ENCODE results near the gene TICAM1. TPM values are rescaled to one million over a fixed set of nuclear protein-coding genes. Genes with fewer than 3 reads are reported as not detected.
"Not testable (repeated sequence)": the region's sequence is repeated elsewhere in the genome, so short reads cannot be mapped to it uniquely, and the experiment has no call there.

The TICAM1 gene
- total and polyA plus RNA-seq, 7 donors = 3.9 to 49.0 (median 5.3) TPM

DNA sequence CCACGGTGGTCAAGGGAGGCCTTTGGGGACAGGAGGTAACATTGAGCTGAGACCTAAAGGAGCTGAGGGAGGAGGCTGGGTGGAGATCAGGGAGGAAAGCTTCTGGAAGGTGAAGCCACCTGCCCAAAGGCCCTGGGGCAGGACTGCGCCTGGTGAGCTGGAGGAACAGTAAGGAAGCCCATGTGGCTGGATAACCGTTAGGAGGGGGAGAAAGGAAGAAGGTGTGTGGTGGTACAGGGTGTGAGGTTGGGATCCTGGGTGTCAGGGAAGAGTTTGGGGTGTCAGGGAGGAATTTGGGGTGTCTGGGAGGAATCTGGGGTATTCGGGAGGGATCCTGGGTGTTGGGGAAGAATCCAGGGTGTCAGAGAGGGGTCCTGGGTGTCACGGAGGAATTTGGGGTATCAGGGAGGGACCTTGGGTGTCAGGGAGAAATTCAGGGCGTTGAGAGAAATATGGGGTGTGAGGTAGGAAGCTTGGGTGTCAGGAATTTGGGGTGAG, 695 bp downstream of the TICAM1 start:
- 32 to 60% methylated on average over 6 of the region's 6 CpGs for WGBS, 2 donors
- Histone ChIP-seq H3K4me3 (peak overlapping the region; percentile 65 to 93 (median 82)), H3K4me1 (peaks cover 0 to 25% (median 17%) of the 10 kb centered on the region in 4 donors), H3K9me3 (no peaks in the 10 kb centered on the region), H3K36me3 (no peaks in the 10 kb centered on the region), H3K27me3 (no peaks in the 10 kb centered on the region), H3K27ac (peak overlapping the region; percentile 88 to 91 (median 88))
- intact Hi-C loops (cut with DNase I) = loop anchor here (2.0 kb wide), 1 partner anchor 20 kb away; no protein-coding TSS in a partner anchor
- no peak for DNase-seq
- TF ChIP-seq POLR2A (IDR thresholded peaks at IDR 0.05) (no peak), POLR2AphosphoS5 (IDR thresholded peaks at IDR 0.05) (no peak), EP300 (IDR thresholded peaks at IDR 0.05) (no peak)
- TF ChIP-seq, protein P1, sequence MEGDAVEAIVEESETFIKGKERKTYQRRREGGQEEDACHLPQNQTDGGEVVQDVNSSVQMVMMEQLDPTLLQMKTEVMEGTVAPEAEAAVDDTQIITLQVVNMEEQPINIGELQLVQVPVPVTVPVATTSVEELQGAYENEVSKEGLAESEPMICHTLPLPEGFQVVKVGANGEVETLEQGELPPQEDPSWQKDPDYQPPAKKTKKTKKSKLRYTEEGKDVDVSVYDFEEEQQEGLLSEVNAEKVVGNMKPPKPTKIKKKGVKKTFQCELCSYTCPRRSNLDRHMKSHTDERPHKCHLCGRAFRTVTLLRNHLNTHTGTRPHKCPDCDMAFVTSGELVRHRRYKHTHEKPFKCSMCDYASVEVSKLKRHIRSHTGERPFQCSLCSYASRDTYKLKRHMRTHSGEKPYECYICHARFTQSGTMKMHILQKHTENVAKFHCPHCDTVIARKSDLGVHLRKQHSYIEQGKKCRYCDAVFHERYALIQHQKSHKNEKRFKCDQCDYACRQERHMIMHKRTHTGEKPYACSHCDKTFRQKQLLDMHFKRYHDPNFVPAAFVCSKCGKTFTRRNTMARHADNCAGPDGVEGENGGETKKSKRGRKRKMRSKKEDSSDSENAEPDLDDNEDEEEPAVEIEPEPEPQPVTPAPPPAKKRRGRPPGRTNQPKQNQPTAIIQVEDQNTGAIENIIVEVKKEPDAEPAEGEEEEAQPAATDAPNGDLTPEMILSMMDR (IDR thresholded peaks at IDR 0.05) = no peak

DNA sequence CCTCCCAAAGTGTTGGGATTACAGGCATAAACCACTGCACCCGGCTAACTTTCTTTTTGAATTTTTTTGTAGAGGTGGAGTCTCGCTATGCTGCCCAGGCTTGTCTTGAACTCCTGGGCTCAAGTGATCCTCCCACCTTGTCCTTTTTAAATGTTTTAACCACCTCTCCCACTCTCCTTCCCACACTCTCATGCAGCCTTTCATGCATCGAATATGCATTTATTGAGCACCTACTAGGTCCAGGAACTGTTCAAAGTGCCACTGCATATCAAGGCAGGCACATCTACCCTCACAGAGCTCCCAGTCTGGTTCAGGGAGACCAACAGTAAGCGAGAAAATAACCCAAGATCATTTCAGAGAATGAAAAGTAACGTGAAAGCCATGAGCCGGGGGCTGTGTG, 1.2 kb downstream of the TICAM1 start:
- intact Hi-C loops (cut with DNase I) = loop anchor here (2.0 kb wide), 1 partner anchor 20 kb away; no protein-coding TSS in a partner anchor
- H3K27ac ChIP-seq = peak overlapping the region; percentile 88 to 91 (median 88)
- DNase-seq = no peak
- H3K27me3 ChIP-seq = no peaks in the 10 kb centered on the region
- peaks cover 0 to 25% (median 17%) of the 10 kb centered on the region in 4 donors for H3K4me1 ChIP-seq
- TF ChIP-seq, protein P1 (IDR thresholded peaks at IDR 0.05) = no peak
- no peak for TF ChIP-seq POLR2A (IDR thresholded peaks at IDR 0.05)
- no peak for TF ChIP-seq POLR2AphosphoS5 (IDR thresholded peaks at IDR 0.05)
- no peak for TF ChIP-seq EP300 (IDR thresholded peaks at IDR 0.05)
- WGBS, 2 donors = 81 to 86% methylated on average over 6 of the region's 6 CpGs
- no peaks in the 10 kb centered on the region for H3K36me3 ChIP-seq
- peak overlapping the region in 3 of 4 donors; percentile 70 to 93 (median 93) for H3K4me3 ChIP-seq
- H3K9me3 ChIP-seq = no peaks in the 10 kb centered on the region

DNA sequence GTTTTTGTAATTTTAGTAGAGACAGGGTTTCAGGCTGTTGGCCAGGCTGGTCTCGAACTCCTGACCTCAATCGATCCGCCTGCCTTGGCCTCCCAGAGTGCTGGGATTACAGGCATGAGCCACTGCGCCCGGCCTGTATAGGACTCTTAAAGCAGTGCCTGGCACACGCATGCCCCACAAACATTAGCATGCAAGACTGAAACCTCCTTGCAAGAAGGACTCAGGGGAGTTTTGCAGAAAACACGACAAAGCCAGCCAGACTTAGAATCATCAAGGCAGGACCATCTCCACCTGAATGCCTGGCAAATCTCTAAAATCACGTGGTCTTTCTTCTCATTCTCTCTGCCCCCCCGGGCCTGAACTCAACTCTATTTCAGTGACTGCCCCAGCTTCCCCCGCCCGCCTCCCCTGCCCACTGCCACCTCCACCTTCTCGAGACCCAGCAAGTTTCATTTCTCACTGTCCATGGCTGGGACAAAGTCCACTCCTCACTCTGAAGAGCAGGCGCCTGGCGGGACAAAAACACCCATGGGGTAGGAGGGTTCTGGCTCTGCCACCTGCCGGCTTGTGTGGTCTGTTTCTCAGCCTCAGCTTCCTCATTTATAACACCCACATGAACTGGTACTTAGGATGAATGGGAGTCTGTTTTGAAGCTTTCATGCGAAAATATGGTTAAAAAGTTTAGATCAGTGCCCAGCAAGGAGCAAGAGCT, 2.4 kb downstream of the TICAM1 start:
- DNase-seq = no peak
- H3K36me3 ChIP-seq = no peaks in the 10 kb centered on the region
- no peaks in the 10 kb centered on the region for H3K9me3 ChIP-seq
- no peak for TF ChIP-seq EP300 (IDR thresholded peaks at IDR 0.05)
- TF ChIP-seq POLR2AphosphoS5 (IDR thresholded peaks at IDR 0.05) = no peak
- TF ChIP-seq, protein P1 (IDR thresholded peaks at IDR 0.05) = no peak
- TF ChIP-seq POLR2A (IDR thresholded peaks at IDR 0.05) = no peak
- H3K27me3 ChIP-seq = no peaks in the 10 kb centered on the region
- H3K27ac ChIP-seq = peak overlapping the region in 2 of 4 donors; percentile 9 to 49
- 33 to 52% methylated on average over 16 of the region's 16 CpGs for WGBS, 2 donors
- no peak overlapping the region for H3K4me3 ChIP-seq
- intact Hi-C loops (cut with DNase I) = no loop called here
- peaks cover 0 to 25% (median 17%) of the 10 kb centered on the region in 4 donors for H3K4me1 ChIP-seq

DNA sequence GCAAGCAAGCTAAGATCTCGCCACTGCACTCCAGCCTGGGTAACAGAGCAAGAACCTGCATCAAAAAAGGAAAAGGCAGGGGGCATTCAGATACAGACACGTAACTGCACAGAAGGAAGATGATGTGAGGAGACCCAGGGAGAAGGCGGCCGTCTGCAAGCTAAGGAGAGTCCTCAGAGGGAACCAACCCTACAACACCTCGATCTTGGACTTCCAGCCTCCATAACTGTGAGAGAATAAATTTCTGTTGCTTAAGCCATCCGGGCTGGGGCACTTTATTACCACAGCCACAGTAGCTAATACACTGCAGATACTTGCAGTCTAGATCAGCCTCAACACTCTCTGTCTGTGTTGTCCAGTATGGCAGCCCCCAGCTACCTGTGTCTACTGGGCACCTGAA, 7.9 kb downstream of the TICAM1 start:
- Histone ChIP-seq H3K27me3 (no peaks in the 10 kb centered on the region), H3K27ac (no peak overlapping the region), H3K9me3 (no peaks in the 10 kb centered on the region), H3K4me1 (no peaks in the 10 kb centered on the region), H3K36me3 (peaks cover 0 to 10% (median 0%) of the 10 kb centered on the region in 4 donors), H3K4me3 (no peak overlapping the region)
- DNase-seq = no peak
- TF ChIP-seq EP300 (IDR thresholded peaks at IDR 0.05) (no peak), POLR2AphosphoS5 (IDR thresholded peaks at IDR 0.05) (no peak), POLR2A (IDR thresholded peaks at IDR 0.05) (no peak)
- TF ChIP-seq, protein P1 (IDR thresholded peaks at IDR 0.05) = no peak
- WGBS, 2 donors = 79 to 93% methylated on average over 6 of the region's 6 CpGs
- intact Hi-C loops (cut with DNase I) = no loop called here

DNA sequence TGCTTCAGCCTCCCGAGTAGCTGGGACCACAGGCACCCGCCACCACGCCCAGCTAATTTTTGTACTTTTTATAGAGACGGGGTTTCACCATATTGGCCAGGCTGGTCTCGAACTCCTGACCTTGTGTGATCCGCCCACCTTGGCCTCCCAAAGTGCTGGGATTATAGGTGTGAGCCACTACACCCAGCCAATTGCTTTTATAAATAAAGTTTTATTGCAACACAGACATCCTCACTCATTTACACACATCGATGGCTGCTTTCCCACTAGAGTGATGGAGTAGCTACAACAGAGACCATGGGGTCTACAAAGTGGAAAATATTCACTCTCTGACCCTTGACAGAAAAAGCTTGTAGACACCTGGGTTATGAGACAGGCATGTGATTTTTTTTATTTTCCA, 9.2 kb downstream of the TICAM1 start:
- H3K4me1 ChIP-seq; H3K27ac ChIP-seq; DNase-seq; H3K9me3 ChIP-seq; H3K4me3 ChIP-seq; intact Hi-C loops (cut with DNase I); H3K27me3 ChIP-seq: not testable (repeated sequence)
- H3K36me3 ChIP-seq = peaks cover 4 to 23% (median 10%) of the 10 kb centered on the region in 4 donors
- 96 to 97% methylated on average over 7 of the region's 7 CpGs for WGBS, 2 donors

Measured in sigmoid colon (tissue), 7 donors.